GM21528 (cell line): Measurements from ENCODE around the gene NCOA4.
"Not testable (repeated sequence)": the region's sequence is repeated elsewhere in the genome, so short reads cannot be mapped to it uniquely, and the experiment has no call there.

Experiments
- ATAC-seq: cut with Tn5 transposase; IDR thresholded peaks from one replicate; pipeline ENCODE4 v1.9.1; 2021; ENCODE audit warnings: mild to moderate bottlenecking, moderate library complexity; ENCODE audit not compliant: unreplicated experiment, low FRiP score

The NCOA4 gene

GRCh38 chr10:46052791-46053375 is 22.5 kb upstream of the NCOA4 start:
- ATAC-seq: no peak

- no peak for ATAC-seq
Measured at GRCh38 chr10:46052057-46052790, 21.8 kb upstream of the NCOA4 start.

GRCh38 chr10:46050941-46051623 is 20.7 kb upstream of the NCOA4 start:
- ATAC-seq: no peak

GRCh38 chr10:46049497-46049831 is 19.0 kb upstream of the NCOA4 start:
- ATAC-seq: not testable (repeated sequence)

GRCh38 chr10:46048152-46048551 is 17.7 kb upstream of the NCOA4 start:
- no peak for ATAC-seq

- ATAC-seq: no peak
Measured at GRCh38 chr10:46046261-46046660, 15.8 kb upstream of the NCOA4 start, which contains the start of gene MSMB. MSMB (minus strand) TSS chr10:46046269; CDS start chr10:46046237, 32 bp downstream.

GRCh38 chr10:46042527-46042926 is 12.1 kb upstream of the NCOA4 start:
- no peak for ATAC-seq

- ATAC-seq: no peak
Measured at GRCh38 chr10:46040004-46040403, 9.6 kb upstream of the NCOA4 start.

GRCh38 chr10:46037107-46037825 is 6.8 kb upstream of the NCOA4 start:
- ATAC-seq: no peak

GRCh38 chr10:46035923-46036849 is 5.8 kb upstream of the NCOA4 start:
- no peak for ATAC-seq

GRCh38 chr10:46033602-46034011 is 3.2 kb upstream of the NCOA4 start:
- ATAC-seq: no peak

- ATAC-seq: no peak
Measured at GRCh38 chr10:46031648-46032532, 1.5 kb upstream of the NCOA4 start.

- no peak for ATAC-seq
Measured at GRCh38 chr10:46029461-46030030, 877 bp downstream of the NCOA4 start.

- no peak for ATAC-seq
Measured at GRCh38 chr10:46028584-46029460, 1.6 kb downstream of the NCOA4 start.

- no peak for ATAC-seq
Measured at GRCh38 chr10:46026106-46026505, 4.3 kb downstream of the NCOA4 start.

- no peak for ATAC-seq
Measured at GRCh38 chr10:46025406-46025805, 5.0 kb downstream of the NCOA4 start.

- no peak for ATAC-seq
Measured at GRCh38 chr10:46024948-46025347, 5.5 kb downstream of the NCOA4 start.
